T-cell (primary cell): ENCODE data around the gene PLAAT4. TPM values are rescaled to one million over a fixed set of nuclear protein-coding genes. Genes with fewer than 3 reads are reported as not detected.
A peak's percentile ranks its signal among the peaks of the same experiment; 100 is the strongest.

Experiments used
- ATAC-seq, 4 experiments: fragments of 200-7000 bp in 3 of 4; fragments of 150-1000 bp in 1 of 4; cut with Tn5 transposase; replicated peaks in 1 of 4; 1 replicate in 3 of 4; 2 replicates in 1 of 4; pipeline ENCODE4 v1.10.0; 2021; ENCODE audit warnings: moderate library complexity in 3 of 4, mild to moderate bottlenecking in 2 of 4, moderate number of reproducible peaks in 1 of 4
- CTCF ChIA-PET, 2 donors: fragments of 300-600 bp; sonication (Branson Sonifier 250); formaldehyde crosslinking; loops; one replicate each; lab custom pipeline; 2022; ENCODE audit warnings: antibody characterized with exemption in 2 of 2; lab: Charles Lee
- POLR2A ChIA-PET, 2 donors: fragments of 300-600 bp; sonication (Branson Sonifier 250); formaldehyde crosslinking; loops; one replicate each; lab custom pipeline; 2022; ENCODE audit warnings: antibody characterized with exemption in 2 of 2; lab: Charles Lee
- DNase-seq, 35 experiments: peaks; one replicate each; pipeline versions ENCODE4 v3.0.0 to v3.0.0-alpha.2; 2013 to 2023
- H3K27ac ChIP-seq: one replicate; pipeline ENCODE4 v1.5.1; 2013; ENCODE audit warnings: low read length
- H3K27me3 ChIP-seq, 2 experiments: replicated peaks in 1 of 2; 1 replicate in 1 of 2; 2 replicates in 1 of 2; pipeline versions ENCODE4 v1.6.1 to v1.7.0; 2013; ENCODE audit warnings: low read length in 1 of 2, mixed read lengths in 1 of 2; ENCODE audit not compliant: control insufficient read depth in 2 of 2, insufficient read depth in 2 of 2; ENCODE audit errors: extremely low read depth in 1 of 2
- H3K36me3 ChIP-seq, 2 donors: 1 replicate in 1 of 2; 2 replicates in 1 of 2; pipeline versions ENCODE4 v1.6.1 to v1.7.0; 2013; ENCODE audit warnings: low read length in 1 of 2; ENCODE audit not compliant: control insufficient read depth in 2 of 2, insufficient read depth in 1 of 2; ENCODE audit errors: extremely low read depth in 1 of 2
- H3K4me1 ChIP-seq, 2 experiments: 1 replicate in 1 of 2; 2 replicates in 1 of 2; pipeline versions ENCODE4 v1.6.1 to v1.7.0; 2013; ENCODE audit warnings: low read length in 2 of 2, mixed read lengths in 1 of 2; ENCODE audit not compliant: insufficient read depth in 2 of 2, control insufficient read depth in 1 of 2; ENCODE audit errors: extremely low read depth in 1 of 2
- H3K4me3 ChIP-seq, 2 donors: 1 replicate in 1 of 2; 2 replicates in 1 of 2; pipeline versions ENCODE4 v1.5.1 to v1.7.0; 2013; ENCODE audit warnings: mild to moderate bottlenecking in 2 of 2, low read length in 1 of 2, moderate library complexity in 1 of 2; ENCODE audit not compliant: control insufficient read depth in 1 of 2; ENCODE audit errors: extremely low read depth in 1 of 2
- H3K9me3 ChIP-seq: 2 replicates; pipeline ENCODE4 v1.7.0; 2013
- H3K27ac Mint-ChIP-seq, 2 donors: one replicate each; pipeline ENCODE4 v1.8.0; 2020 to 2021; ENCODE audit warnings: mild to moderate bottlenecking in 2 of 2, mixed read lengths in 2 of 2
- H3K27me3 Mint-ChIP-seq, 2 donors: one replicate each; pipeline ENCODE4 v1.8.0; 2021 to 2022; ENCODE audit warnings: mixed read lengths in 2 of 2
- H3K36me3 Mint-ChIP-seq: one replicate; pipeline ENCODE4 v1.8.0; 2021; ENCODE audit warnings: mixed read lengths
- H3K4me1 Mint-ChIP-seq, 3 donors: one replicate each; pipeline ENCODE4 v1.8.0; 2020 to 2022; ENCODE audit warnings: mixed read lengths in 3 of 3, mild to moderate bottlenecking in 1 of 3
- H3K4me3 Mint-ChIP-seq, 3 donors: one replicate each; pipeline ENCODE4 v1.8.0; 2020 to 2022; ENCODE audit warnings: mild to moderate bottlenecking in 3 of 3, mixed read lengths in 3 of 3, moderate library complexity in 3 of 3
- H3K9me3 Mint-ChIP-seq, 3 donors: one replicate each; pipeline ENCODE4 v1.8.0; 2020 to 2022; ENCODE audit warnings: mixed read lengths in 3 of 3
- WGBS: methylation state at CpG from one replicate; pipeline ENCODE4 v1.1.5; 2013; ENCODE audit warnings: missing lambda C conversion rate; ENCODE audit not compliant: insufficient coverage; 5-methylcytosine and 5-hydroxymethylcytosine counted together
- total RNA-seq, 35 experiments: library from RNA in 6 of 35; stranded (reverse) in 6 of 35; fragments of 120-200 nt in 1 of 35; gene quantifications; one replicate each; pipeline versions ENCODE4 v1.2.1 to v1.2.4 and lab custom pipeline; 2013 to 2026

PLAAT4 gene
- total RNA-seq, 5 donors from 2014 or later (not counting 1 experiment from before 2014, with no cell fraction given) = 90.2 to 144 (median 126) TPM

DNA sequence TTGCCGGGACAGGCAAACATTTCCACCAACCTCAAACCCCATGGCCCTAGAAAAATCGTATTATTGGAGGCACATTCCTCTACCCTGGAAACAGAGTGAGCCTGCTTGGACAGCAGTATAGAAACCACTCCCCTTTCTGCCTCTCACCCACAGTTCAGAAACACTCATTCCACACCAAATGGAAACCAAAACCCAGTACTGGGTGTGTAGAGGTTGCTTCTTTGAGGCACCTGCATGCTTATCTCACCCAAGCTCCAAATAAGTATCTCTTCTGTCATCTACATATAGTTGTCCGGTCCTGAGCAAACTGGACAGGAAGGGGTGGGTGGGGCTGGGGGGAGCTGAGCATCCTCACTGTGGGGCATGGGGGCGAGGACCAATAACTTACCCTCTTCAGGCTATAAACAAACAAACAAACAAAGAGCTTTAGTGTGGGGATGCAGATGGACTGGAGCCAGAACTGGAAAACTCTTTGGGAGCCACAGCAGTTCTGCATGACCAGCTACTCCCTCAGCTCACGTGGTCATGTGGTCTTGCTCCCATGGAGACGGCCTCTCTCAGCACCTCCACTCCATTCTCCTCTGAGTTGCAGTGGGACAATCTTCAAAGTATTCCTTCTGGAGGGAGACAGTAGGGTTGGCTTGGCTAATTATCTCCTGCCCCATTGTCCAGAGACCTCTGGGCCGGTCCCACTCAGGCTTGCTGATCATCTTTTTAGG lies 27.6 kb downstream of the PLAAT4 start:
- DNase-seq (peak in 9 of 35 experiments; percentile 14 to 54 (median 35)), ATAC-seq (no peak)
- Mint-ChIP-seq H3K27ac (peak overlapping the region; percentile 31 to 34), H3K36me3 (no peaks in the 10 kb centered on the region), H3K27me3 (no peaks in the 10 kb centered on the region), H3K4me3 (peak overlapping the region in 1 of 3 donors; percentile 15), H3K9me3 (no peaks in the 10 kb centered on the region), H3K4me1 (peaks cover 59 to 73% (median 64%) of the 10 kb centered on the region in 3 donors)
- H3K9me3 ChIP-seq = no peaks in the 10 kb centered on the region
- no peak overlapping the region for H3K4me3 ChIP-seq
- no CpG with 5 or more reads among the region's 7 CpGs for WGBS
- no peaks in the 10 kb centered on the region for H3K27me3 ChIP-seq
- no peak overlapping the region for H3K27ac ChIP-seq
- ChIA-PET CTCF (interaction anchor here in 1 of 2 donors (1.2 kb wide), 1 partner anchor 74 kb away, joined by 7 read pairs; no protein-coding TSS in a partner anchor), POLR2A (interaction anchor here in 1 of 2 donors (0.6 to 1.2 kb wide), 2 partner anchors 13 to 91 kb away, joined by 3 to 9 read pairs; no protein-coding TSS in a partner anchor)
- H3K36me3 ChIP-seq = no peaks in the 10 kb centered on the region
- H3K4me1 ChIP-seq = peaks cover 32 to 71% of the 10 kb centered on the region in 2 experiments

DNA sequence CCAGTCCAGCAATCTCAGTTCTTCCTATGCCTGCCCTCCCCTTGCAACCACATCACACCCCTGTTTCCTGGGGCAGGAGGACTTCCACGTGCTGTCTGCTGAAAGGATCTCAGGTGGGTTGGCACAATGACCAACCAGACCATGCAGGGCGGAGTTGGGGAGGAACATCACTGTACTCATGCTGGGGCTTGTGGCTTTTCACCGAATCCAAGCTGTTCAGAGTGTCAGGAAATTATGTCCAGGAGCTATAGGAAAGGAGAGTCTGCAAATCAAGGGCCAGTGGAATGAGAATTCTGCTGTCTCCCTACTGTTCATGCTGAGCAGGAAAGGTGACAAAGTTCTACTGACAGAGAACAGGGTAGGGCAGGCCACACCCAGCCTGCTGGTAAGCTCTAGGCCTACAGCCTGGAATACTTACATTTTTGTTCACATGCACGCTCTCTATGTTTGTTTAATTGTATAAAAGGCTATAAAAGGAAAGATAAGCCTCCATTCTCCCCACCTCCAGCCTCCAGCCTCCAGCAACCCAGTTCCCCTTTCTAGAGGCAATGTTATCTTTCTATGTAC lies 28.3 kb downstream of the PLAAT4 start:
- Histone ChIP-seq H3K4me3 (no peak overlapping the region), H3K27me3 (no peaks in the 10 kb centered on the region), H3K4me1 (peaks cover 32 to 67% of the 10 kb centered on the region in 2 experiments), H3K36me3 (no peaks in the 10 kb centered on the region), H3K27ac (no peak overlapping the region), H3K9me3 (no peaks in the 10 kb centered on the region)
- ChIA-PET POLR2A (interaction anchor here in 1 of 2 donors (1.2 kb wide), 1 partner anchor 13 kb away, joined by 3 read pairs; no protein-coding TSS in a partner anchor), CTCF (interaction anchor here in 1 of 2 donors (1.2 kb wide), 1 partner anchor 73 kb away, joined by 7 read pairs; no protein-coding TSS in a partner anchor)
- Mint-ChIP-seq H3K27ac (peak overlapping the region in 1 of 2 donors; percentile 34), H3K9me3 (no peaks in the 10 kb centered on the region), H3K27me3 (no peaks in the 10 kb centered on the region), H3K4me3 (peak overlapping the region in 1 of 3 donors; percentile 15), H3K4me1 (peaks cover 55 to 68% (median 60%) of the 10 kb centered on the region in 3 donors), H3K36me3 (no peaks in the 10 kb centered on the region)
- no peak for DNase-seq
- no peak for ATAC-seq
- WGBS = no CpG with 5 or more reads among the region's 4 CpGs

DNA sequence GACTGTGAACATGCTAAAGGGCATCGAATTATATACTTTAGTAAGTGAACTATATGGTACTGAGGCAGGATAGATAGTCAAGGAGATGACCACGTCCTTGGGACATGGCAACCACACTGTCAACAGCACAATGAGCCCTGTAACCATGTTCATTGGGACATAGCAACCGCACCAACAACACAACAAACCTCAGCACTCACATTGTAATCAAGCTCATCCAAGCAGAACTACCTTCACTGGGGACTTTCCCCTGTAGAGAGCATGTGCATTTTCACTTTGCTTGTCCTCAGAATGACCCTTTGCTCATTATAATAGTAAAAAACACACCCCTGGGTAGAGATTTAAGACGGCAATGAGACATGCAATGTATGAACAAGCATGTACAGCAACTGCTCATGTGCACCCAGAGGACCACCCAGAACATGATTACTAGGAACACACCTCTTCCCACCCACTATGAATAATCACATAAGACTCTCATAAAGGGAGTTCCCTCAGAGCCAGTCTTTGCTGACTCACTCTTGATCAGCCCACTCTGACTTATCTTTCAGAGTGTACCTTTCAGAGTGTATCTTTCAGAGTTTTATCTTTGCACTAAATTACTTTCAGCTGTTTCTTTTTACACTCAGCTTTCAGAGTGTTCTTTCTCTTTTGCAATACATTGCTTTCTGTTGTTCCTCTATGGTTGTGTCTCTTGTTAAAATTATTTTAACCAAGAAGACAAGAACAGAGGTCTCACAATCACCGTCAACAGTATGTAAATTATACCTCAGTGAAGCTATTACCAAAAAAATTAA lies 30.6 kb downstream of the PLAAT4 start:
- Mint-ChIP-seq H3K27me3 (no peaks in the 10 kb centered on the region), H3K4me1 (peaks cover 40 to 57% (median 41%) of the 10 kb centered on the region in 3 donors), H3K9me3 (no peaks in the 10 kb centered on the region), H3K36me3 (no peaks in the 10 kb centered on the region), H3K27ac (peak overlapping the region; percentile 87 to 92), H3K4me3 (peak overlapping the region; percentile 15 to 67 (median 60))
- ChIA-PET CTCF (interaction anchor here in 1 of 2 donors (0.6 to 1.6 kb wide), 5 partner anchors 10 to 88 kb away, joined by 3 to 10 read pairs (median 4); partner anchors contain the start of gene PLAAT4), POLR2A (interaction anchor here (0.5 to 2.2 kb wide), 6 partner anchors 8 to 711 kb away, joined by 3 to 20 read pairs (median 4); partner anchors contain the start of gene PLAAT4 (in 1 of the 2))
- peak in 32 of 35 experiments; percentile 49 to 90 (median 78) for DNase-seq
- peak; percentile 88 to 95 (median 92) for ATAC-seq
- Histone ChIP-seq H3K4me3 (no peak overlapping the region), H3K27me3 (no peaks in the 10 kb centered on the region), H3K9me3 (no peaks in the 10 kb centered on the region), H3K27ac (peak overlapping the region; percentile 99), H3K36me3 (no peaks in the 10 kb centered on the region), H3K4me1 (peaks cover 18 to 49% of the 10 kb centered on the region in 2 experiments)
- WGBS = 20% methylated on average over 3 of the region's 5 CpGs

DNA sequence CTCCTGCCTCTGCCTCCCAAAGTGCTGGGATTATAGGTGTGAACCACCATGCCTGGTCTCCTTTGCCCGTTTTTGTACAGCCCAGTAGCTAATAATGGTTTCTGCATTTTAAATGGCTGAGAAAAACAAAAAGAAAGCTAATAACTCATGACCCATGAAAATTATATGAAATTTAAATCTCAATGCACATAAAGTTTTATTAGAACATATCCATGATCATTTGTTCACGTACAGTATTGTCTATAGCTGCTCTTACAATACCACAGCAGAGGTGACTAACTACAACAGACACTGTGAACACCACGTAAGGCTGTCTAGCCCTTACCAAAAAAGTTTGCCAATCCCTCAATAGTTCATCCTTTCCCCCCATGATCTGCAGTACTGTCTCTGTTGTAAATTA lies 33.0 kb downstream of the PLAAT4 start:
- Histone ChIP-seq H3K9me3 (no peaks in the 10 kb centered on the region), H3K27me3 (no peaks in the 10 kb centered on the region), H3K4me3 (no peak overlapping the region), H3K4me1 (peaks cover 14 to 47% of the 10 kb centered on the region in 2 experiments), H3K36me3 (no peaks in the 10 kb centered on the region), H3K27ac (no peak overlapping the region)
- H3K36me3 Mint-ChIP-seq = no peaks in the 10 kb centered on the region
- H3K27ac Mint-ChIP-seq = no peak overlapping the region
- DNase-seq (no peak), ATAC-seq (no peak)
- H3K4me1 Mint-ChIP-seq = peaks cover 41 to 56% (median 42%) of the 10 kb centered on the region in 3 donors
- no peaks in the 10 kb centered on the region for H3K9me3 Mint-ChIP-seq
- ChIA-PET CTCF (no interaction called here), POLR2A (no interaction called here)
- no CpG with 5 or more reads among the region's 3 CpGs for WGBS
- no peaks in the 10 kb centered on the region for H3K27me3 Mint-ChIP-seq
- no peak overlapping the region for H3K4me3 Mint-ChIP-seq

DNA sequence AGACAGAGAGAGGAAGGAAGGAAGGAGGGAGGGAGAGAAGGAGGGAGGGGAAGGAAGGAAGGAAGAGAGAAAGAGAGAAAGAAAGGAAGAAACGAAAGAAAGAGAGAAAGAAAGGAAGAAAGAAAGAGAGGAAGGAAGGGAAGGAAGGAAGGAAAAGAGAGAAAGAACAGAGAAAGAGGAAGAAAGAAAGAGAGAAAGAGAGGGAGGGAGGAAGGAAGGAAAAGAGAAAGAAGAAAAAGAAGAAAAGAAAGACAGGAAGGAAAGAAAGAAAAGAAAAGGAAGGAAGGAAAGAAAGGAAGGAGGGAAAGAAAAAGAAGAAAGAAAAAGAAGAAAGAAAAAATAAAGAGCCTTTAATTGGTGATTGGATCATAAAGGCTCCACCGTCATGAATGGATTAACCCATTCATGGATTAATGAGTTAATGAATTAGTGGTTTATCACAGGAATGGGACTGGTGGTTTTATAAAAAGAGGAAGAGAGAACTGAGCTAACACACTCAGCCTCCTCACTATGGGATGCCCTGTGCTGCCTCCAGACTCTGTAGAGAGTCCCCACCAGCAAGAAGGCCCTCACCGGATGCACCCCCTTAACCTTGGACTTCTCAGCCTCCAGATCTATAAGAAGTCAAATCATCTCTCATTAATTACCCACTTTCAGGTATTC lies 35.5 kb downstream of the PLAAT4 start:
- Mint-ChIP-seq H3K27ac (no peak overlapping the region), H3K36me3 (no peaks in the 10 kb centered on the region), H3K4me1 (peaks cover 33 to 47% (median 35%) of the 10 kb centered on the region in 3 donors), H3K4me3 (no peak overlapping the region), H3K9me3 (no peaks in the 10 kb centered on the region), H3K27me3 (no peaks in the 10 kb centered on the region)
- ATAC-seq (no peak), DNase-seq (no peak)
- ChIA-PET POLR2A (no interaction called here), CTCF (no interaction called here)
- Histone ChIP-seq H3K27ac (no peak overlapping the region), H3K36me3 (no peaks in the 10 kb centered on the region), H3K4me3 (no peak overlapping the region), H3K4me1 (peaks cover 0 to 31% of the 10 kb centered on the region in 2 experiments), H3K9me3 (no peaks in the 10 kb centered on the region), H3K27me3 (no peaks in the 10 kb centered on the region)
- WGBS = 77% methylated on average over 2 of the region's 3 CpGs
